H7 (cell line): ENCODE measurements around the gene ATP8A2. TPM values are rescaled to one million over a fixed set of nuclear protein-coding genes. Genes with fewer than 3 reads are reported as not detected.
"Not testable (repeated sequence)": the region's sequence is repeated elsewhere in the genome, so short reads cannot be mapped to it uniquely, and the experiment has no call there.

ENCODE experiments used
- DNase-seq: peaks from one replicate; pipeline ENCODE4 v3.0.0; 2012
- H3K27me3 ChIP-seq: 2 replicates; pipeline ENCODE4 v1.6.0; 2011; ENCODE audit warnings: mild to moderate bottlenecking, low read length; ENCODE audit not compliant: control insufficient read depth, insufficient read depth
- H3K36me3 ChIP-seq: replicated peaks from 2 replicates; pipeline ENCODE4 v1.5.1; 2011; ENCODE audit warnings: low read length; ENCODE audit not compliant: control insufficient read depth, insufficient read depth
- H3K4me3 ChIP-seq: 2 replicates; pipeline ENCODE4 v1.5.1; 2011; ENCODE audit warnings: low read depth, mild to moderate bottlenecking, control low read depth, low read length, moderate library complexity; ENCODE audit not compliant: insufficient read depth
- total RNA-seq: library from RNA; depleted of rRNA; stranded (reverse); fragments of >200 nt; shearing (Covaris generic); gene quantifications from 2 replicates; pipeline ENCODE4 v1.2.3, GENCODE V29; 2014

Gene ATP8A2
- total RNA-seq, 1 experiment from 2014 or later = 0.38 TPM

- H3K4me3 ChIP-seq = no peak overlapping the region
- H3K27me3 ChIP-seq = no peaks in the 10 kb centered on the region
- no peaks in the 10 kb centered on the region for H3K36me3 ChIP-seq
- no peak for DNase-seq
Observed at GRCh38 chr13:25803641-25804040, 431.9 kb downstream of the ATP8A2 start.

- no peak overlapping the region for H3K4me3 ChIP-seq
- H3K27me3 ChIP-seq = no peaks in the 10 kb centered on the region
- H3K36me3 ChIP-seq = no peaks in the 10 kb centered on the region
- no peak for DNase-seq
Observed at GRCh38 chr13:25806264-25806974, 434.6 kb downstream of the ATP8A2 start.

GRCh38 chr13:25807562-25807961, 435.8 kb downstream of the ATP8A2 start:
- no peak overlapping the region for H3K4me3 ChIP-seq

GRCh38 chr13:25811506-25811905, 439.7 kb downstream of the ATP8A2 start:
- H3K4me3 ChIP-seq = no peak overlapping the region
- DNase-seq = no peak
- no peaks in the 10 kb centered on the region for H3K36me3 ChIP-seq
- no peaks in the 10 kb centered on the region for H3K27me3 ChIP-seq

More at GRCh38 chr13:25807562-25807961, 435.8 kb downstream of the ATP8A2 start:
- no peaks in the 10 kb centered on the region for H3K36me3 ChIP-seq
- DNase-seq = no peak
- no peaks in the 10 kb centered on the region for H3K27me3 ChIP-seq

GRCh38 chr13:25816239-25816638, 444.5 kb downstream of the ATP8A2 start:
- DNase-seq = no peak
- H3K27me3 ChIP-seq = no peaks in the 10 kb centered on the region

GRCh38 chr13:25819856-25820530, 448.2 kb downstream of the ATP8A2 start:
- no peak for DNase-seq
- no peaks in the 10 kb centered on the region for H3K36me3 ChIP-seq
- H3K4me3 ChIP-seq = no peak overlapping the region
- no peaks in the 10 kb centered on the region for H3K27me3 ChIP-seq

More at GRCh38 chr13:25816239-25816638, 444.5 kb downstream of the ATP8A2 start:
- no peak overlapping the region for H3K4me3 ChIP-seq
- H3K36me3 ChIP-seq = no peaks in the 10 kb centered on the region

- Histone ChIP-seq H3K36me3 (no peaks in the 10 kb centered on the region), H3K4me3 (no peak overlapping the region), H3K27me3 (no peaks in the 10 kb centered on the region)
- DNase-seq = no peak
Observed at GRCh38 chr13:25821776-25822175, 450.0 kb downstream of the ATP8A2 start.

GRCh38 chr13:25827221-25827620, 455.4 kb downstream of the ATP8A2 start:
- not testable (repeated sequence) for H3K27me3 ChIP-seq, DNase-seq, H3K36me3 ChIP-seq, H3K4me3 ChIP-seq

- H3K36me3 ChIP-seq = no peaks in the 10 kb centered on the region
- no peaks in the 10 kb centered on the region for H3K27me3 ChIP-seq
- DNase-seq = no peak
- no peak overlapping the region for H3K4me3 ChIP-seq
Observed at GRCh38 chr13:25827831-25828465, 456.2 kb downstream of the ATP8A2 start.

- no peak for DNase-seq
Observed at GRCh38 chr13:25833761-25834160, 462.0 kb downstream of the ATP8A2 start.

GRCh38 chr13:25836574-25837336, 465.0 kb downstream of the ATP8A2 start:
- no peaks in the 10 kb centered on the region for H3K27me3 ChIP-seq
- no peak overlapping the region for H3K4me3 ChIP-seq
- H3K36me3 ChIP-seq = no peaks in the 10 kb centered on the region
- DNase-seq = no peak

More at GRCh38 chr13:25833761-25834160, 462.0 kb downstream of the ATP8A2 start:
- Histone ChIP-seq H3K36me3 (no peaks in the 10 kb centered on the region), H3K4me3 (no peak overlapping the region), H3K27me3 (no peaks in the 10 kb centered on the region)

- Histone ChIP-seq H3K27me3 (no peaks in the 10 kb centered on the region), H3K36me3 (no peaks in the 10 kb centered on the region), H3K4me3 (no peak overlapping the region)
- DNase-seq = no peak
Observed at GRCh38 chr13:25839371-25839770, 467.6 kb downstream of the ATP8A2 start.

GRCh38 chr13:25840261-25840660, 468.5 kb downstream of the ATP8A2 start:
- H3K36me3 ChIP-seq = no peaks in the 10 kb centered on the region

GRCh38 chr13:25840931-25841330, 469.2 kb downstream of the ATP8A2 start:
- Histone ChIP-seq H3K4me3 (no peak overlapping the region), H3K36me3 (no peaks in the 10 kb centered on the region), H3K27me3 (no peaks in the 10 kb centered on the region)
- DNase-seq = no peak

More at GRCh38 chr13:25840261-25840660, 468.5 kb downstream of the ATP8A2 start:
- Histone ChIP-seq H3K4me3 (no peak overlapping the region), H3K27me3 (no peaks in the 10 kb centered on the region)
- DNase-seq = no peak
